HG02571 (cell line): ENCODE results near the gene AHDC1.
"Not testable (repeated sequence)": the region's sequence is repeated elsewhere in the genome, so short reads cannot be mapped to it uniquely, and the experiment has no call there.

ENCODE experiments used
- ATAC-seq: cut with Tn5 transposase; IDR thresholded peaks from one replicate; pipeline ENCODE4 v1.9.1; 2021; ENCODE audit warnings: mild to moderate bottlenecking, moderate library complexity; ENCODE audit not compliant: unreplicated experiment

Gene AHDC1, protein sequence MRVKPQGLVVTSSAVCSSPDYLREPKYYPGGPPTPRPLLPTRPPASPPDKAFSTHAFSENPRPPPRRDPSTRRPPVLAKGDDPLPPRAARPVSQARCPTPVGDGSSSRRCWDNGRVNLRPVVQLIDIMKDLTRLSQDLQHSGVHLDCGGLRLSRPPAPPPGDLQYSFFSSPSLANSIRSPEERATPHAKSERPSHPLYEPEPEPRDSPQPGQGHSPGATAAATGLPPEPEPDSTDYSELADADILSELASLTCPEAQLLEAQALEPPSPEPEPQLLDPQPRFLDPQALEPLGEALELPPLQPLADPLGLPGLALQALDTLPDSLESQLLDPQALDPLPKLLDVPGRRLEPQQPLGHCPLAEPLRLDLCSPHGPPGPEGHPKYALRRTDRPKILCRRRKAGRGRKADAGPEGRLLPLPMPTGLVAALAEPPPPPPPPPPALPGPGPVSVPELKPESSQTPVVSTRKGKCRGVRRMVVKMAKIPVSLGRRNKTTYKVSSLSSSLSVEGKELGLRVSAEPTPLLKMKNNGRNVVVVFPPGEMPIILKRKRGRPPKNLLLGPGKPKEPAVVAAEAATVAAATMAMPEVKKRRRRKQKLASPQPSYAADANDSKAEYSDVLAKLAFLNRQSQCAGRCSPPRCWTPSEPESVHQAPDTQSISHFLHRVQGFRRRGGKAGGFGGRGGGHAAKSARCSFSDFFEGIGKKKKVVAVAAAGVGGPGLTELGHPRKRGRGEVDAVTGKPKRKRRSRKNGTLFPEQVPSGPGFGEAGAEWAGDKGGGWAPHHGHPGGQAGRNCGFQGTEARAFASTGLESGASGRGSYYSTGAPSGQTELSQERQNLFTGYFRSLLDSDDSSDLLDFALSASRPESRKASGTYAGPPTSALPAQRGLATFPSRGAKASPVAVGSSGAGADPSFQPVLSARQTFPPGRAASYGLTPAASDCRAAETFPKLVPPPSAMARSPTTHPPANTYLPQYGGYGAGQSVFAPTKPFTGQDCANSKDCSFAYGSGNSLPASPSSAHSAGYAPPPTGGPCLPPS (N-terminal part only)

DNA sequence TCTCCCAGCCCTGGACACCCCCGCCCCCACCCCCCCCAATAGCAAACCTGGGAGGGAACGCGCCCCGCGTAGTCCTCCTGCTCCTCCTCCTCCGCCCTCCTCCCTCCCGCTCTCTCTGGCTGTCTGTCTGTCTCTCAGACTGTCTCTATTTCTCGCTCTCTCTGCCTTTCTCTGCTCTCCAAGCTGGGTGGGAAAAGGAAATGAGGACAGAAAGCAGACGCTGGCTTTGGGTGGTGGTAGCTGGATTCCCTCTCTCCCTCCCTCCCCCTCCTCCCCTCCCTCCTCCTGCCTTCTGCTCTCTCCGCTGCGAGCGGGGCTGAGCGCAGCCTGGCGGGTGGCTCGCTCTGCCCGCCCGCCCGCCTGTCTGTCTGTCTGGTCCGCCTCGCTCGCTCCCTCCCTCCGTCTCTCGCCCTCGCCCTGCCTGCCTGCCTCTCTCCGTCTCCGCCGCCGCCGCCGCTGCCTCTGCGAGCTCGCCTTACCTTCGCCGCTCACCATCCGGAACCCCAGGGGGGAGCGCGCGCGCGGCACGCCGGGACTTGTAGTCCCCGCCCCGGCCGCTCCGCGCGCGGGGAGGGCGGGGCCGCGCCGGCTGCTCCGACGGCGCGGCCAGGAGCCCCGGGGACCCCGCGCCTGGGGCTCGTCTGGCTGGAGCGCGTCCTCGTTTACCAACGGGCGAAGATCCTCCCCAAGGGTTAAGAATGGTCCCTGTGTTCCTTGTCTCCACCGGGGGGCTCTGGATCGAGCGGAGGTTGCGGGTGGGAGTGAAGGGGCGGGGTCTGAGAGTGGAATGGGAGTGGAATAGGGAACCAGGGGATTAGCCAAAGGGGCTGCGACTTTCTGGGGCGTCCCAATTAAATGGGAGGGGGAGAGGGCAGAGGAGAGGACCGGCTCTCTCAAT lies at the start of gene AHDC1:
Gene AHDC1, minus strand, starts transcription at position 464 of the 898 bp plus-strand sequence. CDS start 52,029 bp downstream, outside the sequence.
- ATAC-seq: peak; percentile 51

DNA sequence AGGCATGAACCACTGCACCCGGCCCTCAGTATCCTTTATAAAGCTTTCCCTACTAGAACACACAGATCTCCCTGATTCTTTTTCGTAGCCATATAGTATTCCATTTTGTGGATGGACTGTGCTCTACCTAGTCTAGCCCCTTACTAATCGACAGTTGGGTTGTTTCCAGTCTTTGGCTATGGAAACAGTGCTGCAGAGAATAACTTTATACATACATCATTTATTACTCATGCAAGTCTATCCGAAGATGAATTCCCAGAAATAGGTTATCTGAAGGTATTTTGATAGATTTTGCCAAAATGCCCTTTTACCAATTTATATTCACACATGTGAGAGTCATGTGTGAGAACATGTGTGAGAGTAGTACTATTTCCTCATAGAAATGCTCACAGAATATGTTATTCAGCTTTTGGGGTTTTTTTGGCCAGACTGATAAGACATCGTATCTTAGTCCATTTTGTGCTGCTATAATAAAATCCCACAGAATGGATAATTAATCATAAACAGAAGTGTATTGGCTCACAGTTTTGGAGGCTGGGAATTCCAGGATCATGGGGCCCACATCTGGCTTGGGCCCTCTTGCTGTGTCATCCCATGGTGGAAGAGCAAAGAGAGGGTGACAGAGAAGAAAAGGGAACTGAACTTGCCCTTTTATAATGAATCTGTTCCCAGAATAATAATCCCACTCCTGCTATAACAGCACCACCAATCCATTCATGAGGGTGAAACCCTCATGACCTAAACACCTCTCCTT lies 48.3 kb upstream of the AHDC1 start:
- ATAC-seq: no peak

DNA sequence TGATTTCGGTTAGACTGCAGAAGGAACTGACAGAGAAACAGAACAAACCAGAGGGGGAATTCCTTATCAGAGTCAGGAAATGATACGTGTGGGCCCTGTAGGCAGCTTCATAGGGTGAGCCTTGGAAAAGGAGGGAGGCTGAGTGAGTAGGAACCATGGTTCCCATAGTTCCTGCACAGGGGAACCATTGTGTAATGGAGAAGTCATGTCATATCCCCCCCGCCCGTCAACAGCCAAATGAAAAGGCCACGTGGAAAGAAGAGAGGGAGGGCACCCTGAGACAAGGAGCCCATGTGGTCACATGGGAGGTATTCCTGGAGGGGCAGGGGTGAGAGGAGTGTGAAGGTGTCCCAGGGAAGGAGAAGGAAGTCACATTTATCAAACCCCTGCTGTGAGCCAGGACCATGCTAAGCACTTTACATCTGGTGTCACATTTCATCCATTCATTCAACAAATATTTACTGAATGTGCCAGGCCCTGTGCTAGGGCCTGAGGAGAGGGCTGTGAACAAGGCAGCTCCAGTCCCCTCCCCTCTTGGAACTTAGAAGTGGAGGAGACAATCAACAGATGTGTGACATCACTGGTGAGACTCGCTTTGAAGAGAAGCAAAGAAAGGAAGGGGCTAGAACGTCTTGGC lies 46.7 kb upstream of the AHDC1 start:
- ATAC-seq: no peak

DNA sequence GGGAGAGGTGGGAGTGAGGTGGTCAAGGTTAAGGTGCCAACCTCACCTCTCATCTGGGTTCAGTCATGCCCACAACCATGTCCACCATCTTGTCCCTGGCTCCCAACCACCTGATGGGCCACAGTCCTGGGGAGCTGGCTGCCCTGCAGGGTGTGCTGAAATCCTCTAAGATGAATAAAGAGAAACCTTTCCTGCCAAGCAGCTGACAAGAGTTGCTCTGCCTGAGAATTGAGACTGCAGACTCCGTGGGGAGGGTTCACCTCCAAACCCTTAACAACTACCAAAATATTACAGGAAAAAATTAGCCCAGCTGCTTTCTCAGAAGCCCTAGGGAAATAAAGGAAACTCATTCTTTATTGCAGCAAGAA lies 46.2 kb upstream of the AHDC1 start:
- ATAC-seq: no peak

DNA sequence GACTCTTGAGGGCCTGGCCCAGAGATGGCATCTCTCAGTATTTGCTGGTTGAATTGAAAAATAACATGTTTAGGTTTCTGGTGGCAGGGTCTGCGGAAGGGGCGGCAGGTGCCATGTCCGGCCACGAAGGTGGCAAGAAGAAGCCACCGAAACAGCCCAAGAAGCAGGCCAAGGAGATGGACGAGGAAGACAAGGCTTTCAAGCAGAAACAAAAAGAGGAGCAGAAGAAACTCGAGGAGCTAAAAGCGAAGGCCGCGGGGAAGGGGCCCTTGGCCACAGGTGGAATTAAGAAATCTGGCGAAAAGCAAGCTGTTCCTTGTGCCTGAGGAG lies 45.3 kb upstream of the AHDC1 start:
- ATAC-seq: no peak

DNA sequence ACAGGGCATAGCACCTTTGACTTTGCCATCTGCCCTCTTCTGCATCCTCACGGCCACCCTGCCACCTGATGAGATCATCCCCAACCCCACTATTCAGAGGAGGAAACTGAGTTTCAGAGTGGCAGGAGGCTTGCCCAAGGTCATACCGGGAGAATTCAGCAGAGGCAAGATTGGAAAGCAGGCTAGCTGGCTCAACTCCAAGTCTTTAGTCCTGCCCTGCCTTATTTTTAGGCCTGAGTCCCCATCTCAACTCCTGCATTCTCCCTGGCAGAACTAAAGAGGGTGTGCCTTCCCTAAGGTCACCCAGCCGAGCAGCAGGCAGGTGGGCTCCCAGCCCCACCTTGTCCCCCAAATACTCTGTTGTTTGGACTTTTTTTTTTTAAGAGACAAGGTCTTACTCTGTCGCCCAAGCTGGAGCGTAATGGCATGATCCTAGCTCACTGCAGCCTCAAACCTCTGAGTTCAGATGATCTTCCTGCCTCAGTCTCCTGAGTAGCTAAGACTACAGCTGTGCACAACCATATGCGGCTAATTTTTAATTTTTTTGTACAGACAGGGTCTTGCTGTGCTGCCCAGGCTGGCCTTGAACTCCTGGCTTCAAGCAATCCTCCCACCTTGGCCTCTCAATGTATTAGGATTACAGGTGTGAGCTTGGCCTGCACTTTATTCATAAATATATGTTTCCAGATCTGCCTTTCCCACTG lies 44.8 kb upstream of the AHDC1 start:
- ATAC-seq: no peak

DNA sequence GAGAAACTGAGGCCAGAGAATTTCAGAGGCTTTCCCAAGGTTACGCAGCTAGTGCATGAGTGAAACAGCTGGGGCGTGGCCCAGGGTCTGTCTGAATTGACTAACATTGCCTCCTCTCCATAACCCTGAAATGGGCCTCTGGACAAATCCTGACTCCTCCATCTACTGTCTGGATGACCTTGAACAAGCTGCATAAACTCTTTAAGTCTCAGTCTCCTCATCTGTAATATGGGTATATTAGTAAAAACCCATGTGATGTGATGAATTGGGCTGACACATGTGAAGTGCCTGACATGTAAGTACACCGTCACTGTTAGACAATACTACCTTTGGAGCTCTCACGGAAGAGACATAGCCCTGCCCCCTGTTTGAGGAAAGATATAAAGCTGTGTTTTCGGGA lies 43.4 kb upstream of the AHDC1 start:
- ATAC-seq: no peak

DNA sequence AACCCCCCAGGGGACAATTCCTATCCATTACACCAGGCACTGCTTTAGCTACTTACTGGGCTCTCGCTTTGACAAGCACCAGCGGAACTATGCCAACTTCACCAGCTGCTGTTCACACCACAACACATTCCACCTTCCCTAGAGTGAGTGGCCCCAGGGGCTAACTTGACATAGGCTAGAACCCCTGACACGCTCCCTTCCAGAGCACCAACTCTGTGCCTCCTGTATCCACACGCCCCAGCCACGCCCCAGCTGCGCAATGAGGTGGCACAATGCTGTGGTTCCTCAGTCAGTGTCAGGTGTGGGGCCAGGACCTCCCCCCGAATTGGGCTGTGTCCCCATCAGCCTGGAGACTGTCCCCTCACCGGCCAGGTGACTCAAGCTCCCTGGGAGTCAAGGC lies 42.7 kb upstream of the AHDC1 start:
- no peak for ATAC-seq

DNA sequence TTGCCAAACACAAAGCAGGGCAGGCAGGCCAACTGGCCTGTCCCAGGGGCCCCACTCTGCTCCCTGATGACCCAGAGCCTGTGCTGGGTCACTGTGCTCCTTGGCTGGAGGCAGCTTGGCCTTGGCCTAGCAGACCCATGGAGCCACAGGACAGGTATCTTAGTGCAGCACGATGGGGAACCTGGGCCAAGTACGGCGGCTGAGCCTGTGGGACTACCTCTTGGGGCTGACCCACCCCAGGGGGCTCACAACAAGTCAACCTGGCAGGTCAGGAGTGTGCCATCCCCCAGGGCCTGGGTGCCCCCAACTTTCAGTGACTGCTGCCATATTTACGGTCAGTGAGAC lies 41.1 kb upstream of the AHDC1 start:
- no peak for ATAC-seq

DNA sequence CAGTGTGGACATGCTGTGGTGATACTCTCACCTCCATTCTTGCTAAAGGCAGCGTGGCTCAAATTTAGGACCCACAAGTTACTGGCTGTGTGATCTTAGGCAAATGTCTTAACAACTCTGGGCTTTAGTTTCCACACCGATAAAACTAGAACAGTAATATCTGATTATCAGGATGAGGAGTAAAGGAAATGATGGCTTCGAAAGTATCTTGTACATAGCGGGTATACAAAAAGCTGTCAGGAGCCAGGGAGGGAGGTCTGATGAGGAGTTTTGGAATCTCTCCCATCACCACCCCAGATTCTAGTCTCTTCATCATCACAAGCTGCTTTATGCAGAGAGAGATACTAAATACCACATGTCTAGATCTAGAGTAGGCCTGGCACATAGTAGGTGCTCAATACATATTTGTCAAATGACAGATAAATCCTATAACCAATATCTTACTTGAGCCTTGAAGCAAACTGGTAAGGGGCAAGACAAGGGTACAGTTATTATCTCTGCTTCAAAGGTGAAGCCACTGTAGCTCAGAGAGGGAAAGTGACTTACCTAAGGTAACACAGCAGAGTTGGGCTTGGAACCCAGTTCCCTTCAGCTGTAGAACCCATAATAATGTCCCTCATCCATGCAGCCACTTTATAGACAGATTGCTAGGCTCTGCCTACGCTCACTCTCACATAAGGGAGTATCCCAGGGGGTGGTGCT lies 40.6 kb upstream of the AHDC1 start:
- no peak for ATAC-seq

DNA sequence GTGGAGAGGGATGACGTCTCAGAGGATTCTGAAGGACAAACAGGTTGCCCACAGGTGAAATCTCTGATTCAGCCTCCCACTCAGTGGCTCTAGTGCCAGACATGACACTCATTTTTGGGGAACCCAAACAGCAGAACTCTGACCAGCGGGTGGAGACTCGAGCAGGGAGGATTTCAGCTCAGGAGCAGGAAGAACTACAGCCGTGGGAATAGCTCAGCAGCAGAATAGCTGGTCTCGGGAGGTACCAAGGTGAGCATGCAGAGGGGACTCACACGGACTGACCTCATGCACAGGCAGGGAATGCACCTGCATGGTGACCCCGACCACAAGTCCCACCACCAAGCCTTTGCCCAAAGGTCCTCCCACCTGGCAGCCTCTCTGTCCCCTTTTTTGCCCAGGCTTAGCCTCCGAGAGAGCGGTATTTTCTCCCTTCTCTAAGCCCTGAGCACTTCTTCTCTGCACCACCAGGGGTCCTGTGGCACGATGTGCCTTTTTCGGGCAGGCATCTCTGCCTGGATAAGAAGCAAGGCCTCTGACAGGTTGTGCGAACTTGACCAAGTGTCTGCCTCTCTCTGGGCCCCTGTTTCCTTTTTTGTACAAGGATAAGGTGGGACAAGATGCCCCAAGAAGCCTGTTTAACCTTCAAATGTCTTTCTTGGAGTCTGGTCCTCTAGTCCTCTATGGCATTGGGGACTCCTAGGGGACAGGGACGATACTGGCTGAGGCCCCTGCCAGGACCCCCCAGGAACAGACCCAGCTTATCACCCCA lies 39.8 kb upstream of the AHDC1 start:
- no peak for ATAC-seq

DNA sequence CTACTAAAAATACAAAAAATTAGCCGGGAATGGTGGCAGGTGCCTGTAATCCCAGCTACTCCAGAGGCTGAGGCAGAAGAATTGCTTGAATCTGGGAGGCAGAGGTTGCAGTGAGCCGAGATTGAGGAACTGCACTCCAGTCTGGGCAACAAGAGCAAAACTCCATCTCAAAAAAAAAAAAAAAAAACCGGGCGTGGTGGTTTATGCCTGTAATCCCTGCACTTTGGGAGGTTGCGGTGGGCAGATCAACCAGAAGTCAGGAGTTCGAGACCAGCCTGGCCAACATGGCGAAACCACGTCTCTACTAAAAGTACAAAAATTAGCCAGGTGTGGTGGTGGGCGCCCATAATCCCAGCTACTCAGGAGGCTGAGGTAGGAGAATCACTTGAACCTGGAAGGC lies 36.6 kb upstream of the AHDC1 start:
- not testable (repeated sequence) for ATAC-seq

DNA sequence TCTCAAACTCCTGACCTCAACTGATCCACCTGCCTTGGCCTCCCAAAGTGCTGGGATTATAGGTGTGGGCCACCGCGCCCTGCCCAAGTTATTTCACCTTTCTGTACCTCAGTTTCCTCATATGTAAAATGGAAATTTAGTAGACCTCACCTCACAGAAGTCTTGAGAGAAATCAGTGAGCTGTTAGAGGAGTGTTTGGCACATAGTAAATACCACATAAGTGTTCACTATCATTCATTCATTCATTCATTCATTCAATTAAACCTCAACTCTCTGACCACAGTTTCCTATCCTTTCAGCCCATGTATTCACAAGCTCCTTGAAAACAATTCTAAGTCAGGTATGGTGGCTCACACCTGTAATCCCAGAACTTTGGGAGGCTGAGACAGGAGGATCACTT lies 34.9 kb upstream of the AHDC1 start:
- ATAC-seq: no peak

DNA sequence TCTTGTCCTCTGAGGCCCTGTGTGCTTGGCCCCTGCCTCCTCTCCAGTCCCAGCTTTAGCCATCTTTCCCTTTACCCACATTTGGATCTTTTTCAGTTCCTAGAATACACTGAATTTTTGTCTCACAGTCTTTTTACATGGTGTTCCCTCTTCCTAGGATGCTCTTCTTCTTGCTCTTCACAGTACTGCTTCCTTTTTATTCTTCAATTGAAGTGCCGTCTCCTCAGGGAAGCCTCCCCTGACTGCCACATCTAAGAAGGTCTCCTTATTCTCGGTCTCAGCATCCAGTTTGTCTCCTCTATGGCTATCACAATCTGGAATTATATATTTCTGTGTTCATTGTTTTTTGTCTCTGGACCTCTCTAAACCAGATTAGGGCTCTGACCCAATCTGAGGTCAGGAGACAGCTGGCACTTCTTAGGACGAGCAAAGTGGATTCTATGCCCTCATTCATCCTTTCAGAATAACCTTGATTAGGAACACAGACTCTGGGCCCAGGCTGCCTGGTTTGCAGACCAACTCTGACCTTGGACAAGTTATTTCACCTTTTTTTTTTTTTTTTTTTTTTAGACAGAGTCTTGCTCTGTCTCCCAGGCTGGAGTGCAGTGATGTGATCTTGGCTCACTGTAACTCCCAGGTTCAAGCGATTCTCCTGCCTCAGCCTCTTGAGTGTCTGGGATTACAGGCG lies 34.2 kb upstream of the AHDC1 start:
- ATAC-seq: no peak

DNA sequence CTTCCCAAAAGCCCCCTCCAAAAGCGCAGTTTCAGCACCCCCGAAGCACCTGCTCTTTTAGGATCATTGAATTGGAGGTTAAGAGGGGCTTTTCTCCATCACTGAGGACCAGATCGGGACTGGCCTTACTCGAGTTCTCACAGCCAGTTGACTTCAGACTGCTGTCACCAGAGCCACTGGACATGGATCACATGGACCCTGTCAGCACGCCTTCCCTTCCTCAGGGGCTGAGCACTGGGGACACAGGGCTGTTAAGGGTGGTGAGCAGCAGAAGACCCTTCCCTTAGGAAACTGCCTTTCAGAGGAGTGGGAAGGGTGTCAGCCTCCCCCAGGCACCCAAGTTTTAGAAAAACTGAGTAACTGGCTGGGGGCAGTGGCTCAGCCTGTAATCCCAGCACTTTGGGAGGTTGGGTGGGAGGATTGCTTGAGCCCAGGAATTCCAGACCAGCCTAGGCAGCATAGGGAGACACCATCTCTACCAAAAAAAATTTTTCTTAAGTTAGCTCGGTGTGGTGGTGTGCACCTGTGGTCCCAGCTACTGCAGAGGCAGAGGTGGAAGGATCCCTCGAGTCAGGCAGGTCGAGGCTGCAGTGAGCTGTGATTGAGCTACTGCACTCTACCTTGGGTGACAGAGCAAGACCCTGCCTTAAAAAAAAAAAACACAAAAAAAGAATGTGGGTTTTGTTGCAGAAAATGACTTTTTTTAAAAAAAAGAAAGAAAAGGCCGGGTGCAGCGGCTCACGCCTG lies 31.6 kb upstream of the AHDC1 start:
- no peak for ATAC-seq

DNA sequence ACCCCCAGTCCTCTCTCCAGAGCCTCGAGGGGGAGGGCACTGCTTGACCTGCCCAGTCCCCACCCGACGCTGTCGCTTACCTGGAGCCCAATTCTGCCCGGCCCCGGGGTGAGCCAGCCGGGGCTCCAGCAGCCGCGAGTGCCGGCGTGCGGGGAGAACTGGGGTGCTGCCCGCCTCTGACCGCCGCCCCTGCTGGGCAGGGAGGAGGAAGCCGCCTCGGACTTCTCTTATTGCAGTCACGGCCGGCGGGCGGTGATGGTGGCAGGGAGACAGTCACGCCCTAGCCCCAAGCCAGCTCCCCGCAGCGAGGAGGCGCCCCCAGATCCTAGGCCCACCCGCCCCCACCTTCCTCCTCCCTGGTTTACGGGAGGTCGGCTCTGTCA lies 31.0 kb upstream of the AHDC1 start, which contains the start of gene FGR:
Gene FGR, minus strand, starts transcription at position 201 of the 383 bp plus-strand sequence. CDS start 11,269 bp downstream, outside the sequence.
- ATAC-seq: no peak
